Subcutaneous abdominal adipose tissue (tissue), 5 donors: ENCODE data around the gene PCLO.

Experiments
- H3K27ac ChIP-seq: one replicate; pipeline ENCODE4 v1.7.0; 2013; ENCODE audit warnings: low read depth, mild to moderate bottlenecking, inconsistent platforms, low read length, moderate library complexity
- H3K27me3 ChIP-seq, 5 donors: one replicate each; pipeline ENCODE4 v1.7.0; 2013; ENCODE audit warnings: low read length in 5 of 5, inconsistent platforms in 1 of 5; ENCODE audit not compliant: control insufficient read depth in 5 of 5, insufficient read depth in 4 of 5
- H3K36me3 ChIP-seq, 5 donors: one replicate each; pipeline ENCODE4 v1.7.0; 2013; ENCODE audit warnings: low read length in 5 of 5; ENCODE audit not compliant: control insufficient read depth in 5 of 5, insufficient read depth in 5 of 5
- H3K4me1 ChIP-seq, 5 donors: one replicate each; pipeline ENCODE4 v1.7.0; 2013; ENCODE audit warnings: low read length in 5 of 5, mild to moderate bottlenecking in 3 of 5, moderate library complexity in 1 of 5; ENCODE audit not compliant: control insufficient read depth in 5 of 5, insufficient read depth in 5 of 5
- H3K4me3 ChIP-seq, 5 donors: one replicate each; pipeline ENCODE4 v1.7.0; 2013; ENCODE audit warnings: low read length in 5 of 5, low read depth in 1 of 5
- H3K9ac ChIP-seq, 5 donors: one replicate each; pipeline ENCODE4 v1.7.0; 2013; ENCODE audit warnings: low read length in 5 of 5, mild to moderate bottlenecking in 4 of 5, moderate library complexity in 3 of 5
- H3K9me3 ChIP-seq, 5 donors: one replicate each; pipeline ENCODE4 v1.7.0; 2013; ENCODE audit warnings: low read length in 5 of 5; ENCODE audit not compliant: control insufficient read depth in 5 of 5
- donor health status: healthy.
- donor health status: healthy.
- donor health status: healthy.
- donor health status: healthy.
- donor health status: healthy.

The PCLO gene

DNA sequence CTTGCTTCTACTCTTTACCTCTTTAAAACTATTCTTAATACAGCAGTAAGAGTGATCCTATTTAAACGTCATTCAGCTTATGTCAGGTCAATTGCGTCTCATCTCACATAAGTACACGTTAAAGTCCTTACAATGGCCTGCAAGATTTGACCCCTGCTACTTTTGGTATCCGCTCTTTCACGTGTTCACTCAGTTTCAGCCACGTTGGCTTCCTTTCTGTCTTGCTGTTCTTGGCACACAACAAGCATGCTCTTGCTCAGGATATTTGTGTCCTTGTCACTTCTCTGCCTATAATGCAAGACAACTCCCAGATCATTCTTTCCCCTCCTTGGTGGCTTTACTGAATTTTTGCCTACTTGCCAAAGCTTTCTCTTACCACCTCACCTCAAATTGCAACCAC is 296.8 kb downstream of the PCLO start:
- no peaks in the 10 kb centered on the region for H3K9me3 ChIP-seq
- no peak overlapping the region for H3K27ac ChIP-seq
- no peaks in the 10 kb centered on the region for H3K27me3 ChIP-seq
- H3K36me3 ChIP-seq, result no peaks in the 10 kb centered on the region
- H3K4me1 ChIP-seq, result no peaks in the 10 kb centered on the region
- no peak overlapping the region for H3K9ac ChIP-seq
- no peak overlapping the region for H3K4me3 ChIP-seq

DNA sequence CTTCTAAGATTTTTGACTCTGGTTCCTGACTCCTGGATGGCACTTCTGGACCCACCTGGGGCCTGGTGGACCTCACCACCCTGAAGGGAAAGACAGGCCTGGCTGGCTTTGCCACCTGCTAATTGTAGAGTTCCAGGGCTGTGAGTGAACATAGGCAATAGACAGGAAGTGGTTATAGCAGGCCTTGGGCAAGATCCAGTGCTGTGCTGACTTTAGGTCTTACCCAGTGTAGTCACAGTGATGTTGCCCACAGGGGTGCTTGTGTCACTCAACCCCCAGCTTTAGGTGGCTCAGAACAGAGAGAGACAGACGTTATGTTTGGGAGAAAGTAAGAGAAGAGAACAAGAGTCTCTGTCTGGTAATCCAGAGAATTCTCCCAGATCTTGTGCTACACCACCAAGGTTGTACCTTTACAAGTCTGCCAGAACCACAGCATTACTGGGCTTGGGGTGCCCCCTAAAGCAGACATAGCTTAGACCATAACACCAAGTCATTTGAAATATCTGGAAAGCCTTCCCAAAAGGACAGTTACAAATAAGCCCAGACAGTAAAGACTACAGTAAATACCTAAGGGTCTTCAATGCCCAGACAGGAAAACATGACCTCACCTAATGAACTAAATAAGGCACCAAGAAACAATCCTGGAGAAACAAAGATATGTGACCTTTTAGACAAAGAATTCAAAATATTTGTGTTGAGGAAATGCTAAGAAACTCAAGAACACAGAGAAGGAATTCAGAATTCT is 303.4 kb downstream of the PCLO start:
- no peak overlapping the region for H3K27ac ChIP-seq
- no peak overlapping the region for H3K9ac ChIP-seq

DNA sequence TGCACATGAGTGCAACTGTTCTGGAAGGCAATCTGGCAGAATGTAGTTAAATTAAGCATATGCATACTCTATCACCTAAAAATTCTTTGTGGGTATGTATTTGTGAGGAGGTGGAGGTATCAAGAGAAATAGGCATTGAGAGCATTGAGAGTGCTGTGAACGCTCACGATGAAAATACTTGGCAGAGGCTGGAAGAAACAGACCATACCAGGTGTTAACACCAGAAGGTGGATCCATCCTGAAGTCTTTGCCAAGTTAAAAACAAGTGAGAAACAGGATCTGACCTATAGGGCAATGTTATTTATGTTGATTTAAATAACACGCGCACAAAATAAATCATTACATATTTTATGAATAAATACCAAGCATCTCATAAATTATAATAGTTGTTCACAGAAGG is 311.6 kb downstream of the PCLO start:
- Histone ChIP-seq H3K4me3 (no peak overlapping the region), H3K9me3 (no peaks in the 10 kb centered on the region), H3K27ac (no peak overlapping the region), H3K4me1 (no peaks in the 10 kb centered on the region), H3K9ac (no peak overlapping the region), H3K36me3 (peaks cover 0 to 6% (median 0%) of the 10 kb centered on the region in 5 donors), H3K27me3 (no peaks in the 10 kb centered on the region)

More for the DNA sequence above, 303.4 kb downstream of the PCLO start:
- no peaks in the 10 kb centered on the region for H3K4me1 ChIP-seq
- peaks cover 0 to 6% (median 0%) of the 10 kb centered on the region in 5 donors for H3K36me3 ChIP-seq
- H3K9me3 ChIP-seq, result no peaks in the 10 kb centered on the region
- H3K4me3 ChIP-seq, result no peak overlapping the region
- no peaks in the 10 kb centered on the region for H3K27me3 ChIP-seq

DNA sequence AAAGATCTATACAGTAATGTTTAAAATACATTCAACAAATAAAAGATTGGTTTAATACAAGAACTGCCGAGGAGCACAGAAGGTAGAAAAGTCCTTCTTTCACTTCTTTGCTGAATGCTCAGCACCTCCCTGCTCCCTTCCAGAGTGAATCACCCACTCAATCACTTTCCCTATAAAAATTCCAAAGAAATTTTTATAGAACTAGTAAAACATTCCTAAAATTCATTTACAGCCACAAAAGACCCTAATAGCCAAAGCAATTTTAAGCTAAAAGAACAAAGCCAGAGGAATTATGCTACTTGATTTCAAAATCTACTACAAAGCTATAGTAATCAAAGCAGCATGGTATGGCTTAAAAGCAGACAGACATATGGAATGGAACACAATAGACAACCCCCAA is 320.9 kb downstream of the PCLO start:
- Histone ChIP-seq H3K36me3 (peaks cover 0 to 8% (median 0%) of the 10 kb centered on the region in 5 donors), H3K27me3 (no peaks in the 10 kb centered on the region), H3K27ac (no peak overlapping the region), H3K9me3 (no peaks in the 10 kb centered on the region), H3K4me1 (no peaks in the 10 kb centered on the region), H3K9ac (no peak overlapping the region), H3K4me3 (no peak overlapping the region)

DNA sequence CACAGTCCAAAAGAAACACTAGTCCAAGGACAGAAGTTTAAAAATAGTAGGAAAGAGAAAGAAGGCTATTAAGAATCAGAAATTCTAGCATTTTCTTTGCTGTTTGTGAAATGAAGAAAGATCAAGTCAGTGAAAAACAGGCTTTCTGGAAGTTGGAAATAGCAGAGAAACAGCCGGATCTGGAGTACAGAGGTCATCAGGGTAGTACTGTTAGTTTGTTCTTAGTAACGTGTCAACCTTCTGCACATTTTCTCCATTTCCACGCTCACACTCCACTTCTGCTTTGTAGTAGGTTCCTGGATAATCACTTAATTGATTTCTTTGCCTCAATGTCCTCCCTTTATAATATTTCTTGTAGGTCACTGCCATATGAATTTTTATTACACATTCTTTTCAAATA is 322.6 kb downstream of the PCLO start:
- Histone ChIP-seq H3K27ac (no peak overlapping the region), H3K4me1 (no peaks in the 10 kb centered on the region), H3K9me3 (no peaks in the 10 kb centered on the region), H3K9ac (no peak overlapping the region), H3K27me3 (no peaks in the 10 kb centered on the region), H3K36me3 (peaks cover 0 to 8% (median 0%) of the 10 kb centered on the region in 5 donors), H3K4me3 (no peak overlapping the region)

DNA sequence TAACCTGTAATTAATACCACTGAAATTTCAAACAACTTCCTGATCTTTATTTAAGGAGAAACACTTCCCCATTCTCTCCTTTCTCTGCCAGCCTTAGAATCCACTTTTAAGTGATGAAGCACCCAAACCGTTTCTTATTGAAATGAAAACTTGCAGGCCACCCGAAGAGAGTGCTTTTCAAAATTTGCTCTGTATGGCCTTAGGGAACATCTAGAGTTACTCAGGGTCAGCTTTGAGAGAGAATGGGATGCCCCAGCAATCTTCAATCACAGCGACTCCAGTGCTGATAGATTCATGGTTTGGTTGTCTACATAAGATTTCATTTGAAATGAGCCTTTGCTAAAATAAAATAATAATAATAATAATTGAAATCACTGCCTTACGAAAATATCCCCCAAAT is 323.1 kb downstream of the PCLO start:
- Histone ChIP-seq H3K4me3 (no peak overlapping the region), H3K27me3 (no peaks in the 10 kb centered on the region), H3K36me3 (peaks cover 0 to 8% (median 0%) of the 10 kb centered on the region in 5 donors), H3K9me3 (no peaks in the 10 kb centered on the region), H3K27ac (no peak overlapping the region), H3K9ac (no peak overlapping the region), H3K4me1 (no peaks in the 10 kb centered on the region)

DNA sequence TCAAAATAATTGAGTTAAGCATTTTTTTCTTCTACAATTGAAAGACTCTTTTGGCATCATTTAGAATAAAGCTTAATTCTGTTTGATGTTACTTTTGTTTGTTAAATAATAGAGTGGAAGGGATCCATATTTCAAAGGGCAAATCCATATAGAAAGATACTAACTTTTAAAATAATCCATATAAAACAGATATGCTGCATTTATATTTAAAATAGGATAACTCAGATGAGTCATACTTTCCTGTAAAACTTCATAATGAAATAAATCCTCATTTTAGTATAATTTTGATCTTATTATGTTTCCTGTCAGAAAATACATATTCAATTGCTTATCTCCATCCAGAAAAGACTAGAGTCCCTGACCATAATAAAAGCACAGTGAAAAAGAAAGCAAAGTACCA is 323.6 kb downstream of the PCLO start:
- Histone ChIP-seq H3K9me3 (no peaks in the 10 kb centered on the region), H3K27me3 (no peaks in the 10 kb centered on the region), H3K4me1 (no peaks in the 10 kb centered on the region), H3K27ac (no peak overlapping the region), H3K9ac (no peak overlapping the region), H3K36me3 (peaks cover 0 to 8% (median 0%) of the 10 kb centered on the region in 5 donors), H3K4me3 (no peak overlapping the region)

DNA sequence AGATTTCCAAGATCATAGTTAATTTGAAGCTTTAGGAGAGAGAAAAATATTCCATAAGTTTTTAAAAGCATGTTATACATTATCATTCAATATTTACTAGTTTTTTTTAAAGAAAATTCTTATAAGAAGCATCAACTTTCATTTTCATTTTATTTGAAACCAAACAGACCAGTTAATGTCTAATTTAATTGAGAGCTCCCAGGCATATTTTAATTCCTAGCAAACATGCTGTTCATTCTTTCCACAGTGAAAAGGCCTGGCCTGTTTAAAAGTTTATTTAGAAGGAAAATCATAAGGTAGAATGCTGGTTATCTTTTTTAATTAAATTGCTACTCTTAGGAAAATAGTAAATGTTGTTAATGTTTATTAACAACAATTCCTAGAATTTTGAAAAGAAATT is 324.4 kb downstream of the PCLO start:
- Histone ChIP-seq H3K36me3 (peaks cover 0 to 8% (median 0%) of the 10 kb centered on the region in 5 donors), H3K4me3 (no peak overlapping the region), H3K4me1 (no peaks in the 10 kb centered on the region), H3K27ac (no peak overlapping the region), H3K9me3 (no peaks in the 10 kb centered on the region), H3K9ac (no peak overlapping the region), H3K27me3 (no peaks in the 10 kb centered on the region)

DNA sequence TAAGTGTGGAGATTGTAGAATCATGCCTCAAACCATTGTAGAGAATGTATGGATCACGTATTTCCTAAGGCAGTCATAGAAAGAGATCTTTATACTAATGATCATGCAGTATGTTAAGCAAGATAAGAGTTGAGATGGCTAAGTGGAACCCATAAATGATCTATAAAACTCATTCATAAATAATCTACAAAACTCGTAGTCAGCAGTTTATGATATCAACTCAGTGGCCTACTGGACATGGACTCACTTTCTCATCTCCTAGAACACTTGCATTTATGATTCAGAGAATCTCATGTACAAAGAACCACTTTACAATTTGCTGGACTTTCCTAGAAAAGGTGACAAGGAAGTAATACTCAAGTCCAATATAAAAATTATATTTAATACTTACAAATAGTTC is 339.6 kb downstream of the PCLO start:
- Histone ChIP-seq H3K27me3 (no peaks in the 10 kb centered on the region), H3K4me3 (no peak overlapping the region), H3K36me3 (peaks cover 0 to 8% (median 0%) of the 10 kb centered on the region in 5 donors), H3K9ac (no peak overlapping the region), H3K9me3 (no peaks in the 10 kb centered on the region), H3K4me1 (no peaks in the 10 kb centered on the region), H3K27ac (no peak overlapping the region)

DNA sequence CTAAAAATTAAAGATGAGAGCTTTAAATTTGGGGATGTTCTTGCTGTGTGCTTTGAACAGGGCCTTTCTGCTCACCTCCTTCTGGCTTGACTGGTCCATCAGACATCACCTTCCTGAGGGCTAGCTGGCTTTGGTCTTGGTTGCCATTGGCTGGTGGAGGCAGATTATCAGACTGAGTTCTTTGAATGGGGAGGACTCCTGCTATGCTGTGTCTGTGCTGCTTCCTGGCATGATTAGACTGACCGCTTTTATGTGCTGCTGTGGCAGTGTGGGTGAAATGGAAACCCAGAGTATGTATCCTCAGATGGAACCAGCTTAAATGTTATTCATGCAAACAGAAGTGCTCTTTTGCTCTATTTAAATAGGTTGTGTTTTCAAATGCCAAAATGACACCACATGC is 341.6 kb downstream of the PCLO start:
- no peak overlapping the region for H3K9ac ChIP-seq
- no peaks in the 10 kb centered on the region for H3K27me3 ChIP-seq
- H3K4me3 ChIP-seq, result no peak overlapping the region
- H3K9me3 ChIP-seq, result no peaks in the 10 kb centered on the region
- H3K36me3 ChIP-seq, result peaks cover 0 to 5% (median 0%) of the 10 kb centered on the region in 5 donors
- no peaks in the 10 kb centered on the region for H3K4me1 ChIP-seq
- H3K27ac ChIP-seq, result no peak overlapping the region
